Measurements from ENCODE around the gene RBM34.
A peak's percentile ranks its signal among the peaks of the same experiment; 100 is the strongest.
"Not testable (repeated sequence)": the region's sequence is repeated elsewhere in the genome, so short reads cannot be mapped to it uniquely, and the experiment has no call there.

Gene RBM34

GRCh38 chr1:235160957-235161684 lies at the start of gene RBM34:
Gene RBM34 (minus strand): TSS chr1:235161250. CDS start chr1:235161226, 24 bp downstream.
- peak; percentile 91 for DNase-seq

GRCh38 chr1:235207209-235207565 lies 46.1 kb upstream of the RBM34 start:
- no peak for DNase-seq

GRCh38 chr1:235206533-235207208 lies 45.6 kb upstream of the RBM34 start:
- DNase-seq: no peak

- DNase-seq: no peak
Measured at GRCh38 chr1:235205687-235206086, 44.6 kb upstream of the RBM34 start.

GRCh38 chr1:235203428-235203827 lies 42.4 kb upstream of the RBM34 start:
- DNase-seq: no peak

- DNase-seq: not testable (repeated sequence)
Measured at GRCh38 chr1:235202447-235202846, 41.4 kb upstream of the RBM34 start.

- DNase-seq: no peak
Measured at GRCh38 chr1:235199441-235199840, 38.4 kb upstream of the RBM34 start.

GRCh38 chr1:235190431-235190830 lies 29.4 kb upstream of the RBM34 start:
- no peak for DNase-seq

GRCh38 chr1:235187316-235187715 lies 26.3 kb upstream of the RBM34 start:
- no peak for DNase-seq

- no peak for DNase-seq
Measured at GRCh38 chr1:235181561-235182245, 20.7 kb upstream of the RBM34 start.

- DNase-seq: no peak
Measured at GRCh38 chr1:235180916-235181460, 19.9 kb upstream of the RBM34 start.

GRCh38 chr1:235176486-235176885 lies 15.4 kb upstream of the RBM34 start:
- DNase-seq: no peak

GRCh38 chr1:235169986-235170385 lies 8.9 kb upstream of the RBM34 start:
- no peak for DNase-seq

- no peak for DNase-seq
Measured at GRCh38 chr1:235168375-235168774, 7.3 kb upstream of the RBM34 start.

GRCh38 chr1:235161685-235162327 lies 756 bp upstream of the RBM34 start:
- no peak for DNase-seq

- no peak for DNase-seq
Measured at GRCh38 chr1:235160383-235160956, 580 bp downstream of the RBM34 start.

GRCh38 chr1:235159930-235160329 lies 1.1 kb downstream of the RBM34 start:
- not testable (repeated sequence) for DNase-seq

- not testable (repeated sequence) for DNase-seq
Measured at GRCh38 chr1:235159284-235159683, 1.8 kb downstream of the RBM34 start.

GRCh38 chr1:235158680-235159079 lies 2.4 kb downstream of the RBM34 start:
- no peak for DNase-seq

GRCh38 chr1:235157150-235157549 lies 3.9 kb downstream of the RBM34 start:
- no peak for DNase-seq

GRCh38 chr1:235156740-235157139 lies 4.3 kb downstream of the RBM34 start:
- DNase-seq: no peak

- DNase-seq: no peak
Measured at GRCh38 chr1:235156265-235156664, 4.8 kb downstream of the RBM34 start.

GRCh38 chr1:235152235-235152634 lies 8.8 kb downstream of the RBM34 start:
- DNase-seq: no peak
